ENCODE results near the gene LGI4. TPM values are rescaled to one million over a fixed set of nuclear protein-coding genes. Genes with fewer than 3 reads are reported as not detected.
"Not testable (repeated sequence)": the region's sequence is repeated elsewhere in the genome, so short reads cannot be mapped to it uniquely, and the experiment has no call there.

Gene LGI4
- polyA plus RNA-seq, 6 donors from 2014 or later = not detected

DNA sequence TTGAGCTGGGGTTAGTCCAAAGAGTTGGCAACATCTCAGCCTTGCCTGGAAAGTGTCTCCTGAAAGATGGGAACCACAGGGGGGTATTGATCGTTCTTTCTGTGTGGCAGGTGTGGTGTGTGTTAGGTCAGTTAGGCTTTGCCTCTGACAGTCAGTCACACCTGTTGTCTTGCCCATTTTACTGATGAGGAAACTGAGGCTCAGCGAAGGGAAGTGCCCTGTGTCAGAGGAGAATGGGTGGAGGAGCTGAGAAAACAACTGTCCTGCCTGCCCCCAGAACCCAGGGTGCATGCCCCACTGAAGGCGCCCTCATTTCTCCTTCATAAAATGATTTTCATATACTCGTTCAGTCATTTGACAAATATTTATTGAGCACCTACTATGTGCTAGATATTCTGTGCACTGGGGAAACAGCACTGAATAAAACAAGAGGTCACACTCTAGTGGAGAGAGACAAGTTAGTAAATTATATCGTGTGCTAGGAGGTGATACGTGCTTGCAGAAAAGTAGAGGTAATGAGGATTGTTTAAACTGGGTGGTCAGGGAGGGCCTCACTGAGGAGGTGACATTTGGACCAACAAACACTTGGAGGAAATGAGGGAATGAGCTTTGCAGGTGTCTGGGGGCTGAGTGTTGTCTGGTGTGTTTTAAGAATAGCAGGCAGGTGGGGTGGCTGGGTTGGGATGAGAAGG lies 21.3 kb upstream of the LGI4 start:
- Mint-ChIP-seq H3K27ac (peak overlapping the region in 5 of 6 donors; percentile 56 to 98 (median 75)), H3K36me3 (peaks cover 15 to 41% of the 10 kb centered on the region in 2 donors), H3K27me3 (no peaks in the 10 kb centered on the region), H3K4me1 (peaks cover 47 to 59% (median 59%) of the 10 kb centered on the region in 3 donors), H3K9me3 (peaks cover 0 to 2% (median 0%) of the 10 kb centered on the region in 7 donors), H3K4me3 (peak overlapping the region; percentile 91 to 100 (median 100))
- ATAC-seq (ENCODE audit: low read depth in 2 of 2) (no peak), DNase-seq (no peak)

DNA sequence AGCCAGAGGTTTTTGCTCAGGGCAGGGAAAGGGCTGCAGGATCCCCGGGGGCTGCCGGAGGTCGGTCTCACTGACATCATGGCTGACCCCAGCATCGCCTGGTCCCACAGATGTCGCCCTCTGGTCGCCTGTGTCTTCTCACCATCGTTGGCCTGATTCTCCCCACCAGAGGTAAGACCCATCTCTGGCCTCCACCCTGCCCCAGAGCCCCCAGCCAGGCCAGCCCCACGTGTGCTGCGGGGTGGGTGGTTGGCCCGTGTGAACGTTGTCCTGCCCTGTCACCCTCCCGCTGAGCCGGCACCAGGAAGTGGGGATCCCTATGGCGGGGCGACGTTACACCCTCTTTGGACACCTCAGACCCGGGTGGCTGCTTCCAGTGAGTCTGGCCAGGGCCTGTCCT lies 20.6 kb upstream of the LGI4 start:
- H3K27me3 Mint-ChIP-seq = no peaks in the 10 kb centered on the region
- peak overlapping the region; percentile 91 to 100 (median 100) for H3K4me3 Mint-ChIP-seq
- no peak for DNase-seq
- peaks cover 44 to 60% (median 59%) of the 10 kb centered on the region in 3 donors for H3K4me1 Mint-ChIP-seq
- peak; percentile 7 to 11 for ATAC-seq (ENCODE audit: low read depth in 2 of 2)
- peak overlapping the region in 5 of 6 donors; percentile 7 to 98 (median 97) for H3K27ac Mint-ChIP-seq
- H3K9me3 Mint-ChIP-seq = peaks cover 0 to 2% (median 0%) of the 10 kb centered on the region in 7 donors
- peaks cover 13 to 34% of the 10 kb centered on the region in 2 donors for H3K36me3 Mint-ChIP-seq

DNA sequence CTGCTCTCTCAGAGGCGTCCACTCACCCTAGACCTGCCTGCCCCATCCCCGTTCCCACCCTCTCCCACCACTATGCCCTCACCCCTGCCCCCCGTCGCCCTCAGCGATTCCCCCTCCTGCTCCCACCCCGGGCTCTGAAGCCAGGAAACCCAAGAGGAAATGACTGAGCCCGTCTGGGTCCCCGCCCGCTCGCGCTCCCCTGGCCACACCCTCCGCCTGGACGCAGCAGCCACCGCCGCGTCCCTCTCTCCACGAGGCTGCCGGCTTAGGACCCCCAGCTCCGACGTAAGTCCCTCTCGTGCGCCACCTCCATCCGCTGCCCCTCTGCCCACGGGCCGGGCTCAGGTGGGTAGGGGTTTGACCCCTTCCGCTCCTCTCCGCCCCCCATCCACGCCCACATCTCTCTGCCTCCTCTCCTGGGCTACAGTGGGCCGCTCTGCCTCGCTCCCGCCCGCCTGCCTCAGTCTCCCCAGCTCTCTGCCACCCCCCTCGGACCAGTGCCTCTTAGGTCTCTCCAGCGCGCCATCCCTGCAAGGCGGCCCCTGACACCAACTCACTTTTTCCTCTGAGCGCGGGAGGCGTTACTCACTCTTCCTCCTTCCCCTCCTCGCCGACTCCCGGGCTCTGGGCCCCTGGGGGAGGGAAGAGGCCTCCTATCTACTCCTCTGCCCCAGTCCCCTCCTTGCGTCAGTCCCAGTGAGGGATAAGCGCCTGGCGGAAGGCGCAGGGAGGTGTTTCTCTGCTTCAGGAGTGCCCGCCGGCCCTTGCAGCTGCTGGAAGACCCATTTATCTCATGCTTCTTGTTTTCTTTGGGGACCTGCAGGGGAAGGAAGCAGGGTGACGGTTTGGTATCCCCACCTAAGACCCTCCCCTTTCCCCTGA lies 19.9 kb upstream of the LGI4 start, which contains the start of gene FXYD5:
FXYD5 (plus strand) TSS at position 211 of the 882 bp plus-strand sequence. CDS start 816 bp downstream, outside the sequence.
- H3K4me1 Mint-ChIP-seq = peaks cover 43 to 61% (median 59%) of the 10 kb centered on the region in 3 donors
- H3K36me3 Mint-ChIP-seq = peaks cover 13 to 32% of the 10 kb centered on the region in 2 donors
- no peaks in the 10 kb centered on the region for H3K27me3 Mint-ChIP-seq
- ATAC-seq (ENCODE audit: low read depth in 2 of 2) (peak; percentile 65 to 74), DNase-seq (peak; percentile 55)
- peaks cover 0 to 2% (median 0%) of the 10 kb centered on the region in 7 donors for H3K9me3 Mint-ChIP-seq
- H3K4me3 Mint-ChIP-seq = peak within 1 kb of the TSS; percentile 91 to 100 (median 100)
- peak within 1 kb of the TSS; percentile 92 to 98 (median 98) for H3K27ac Mint-ChIP-seq

DNA sequence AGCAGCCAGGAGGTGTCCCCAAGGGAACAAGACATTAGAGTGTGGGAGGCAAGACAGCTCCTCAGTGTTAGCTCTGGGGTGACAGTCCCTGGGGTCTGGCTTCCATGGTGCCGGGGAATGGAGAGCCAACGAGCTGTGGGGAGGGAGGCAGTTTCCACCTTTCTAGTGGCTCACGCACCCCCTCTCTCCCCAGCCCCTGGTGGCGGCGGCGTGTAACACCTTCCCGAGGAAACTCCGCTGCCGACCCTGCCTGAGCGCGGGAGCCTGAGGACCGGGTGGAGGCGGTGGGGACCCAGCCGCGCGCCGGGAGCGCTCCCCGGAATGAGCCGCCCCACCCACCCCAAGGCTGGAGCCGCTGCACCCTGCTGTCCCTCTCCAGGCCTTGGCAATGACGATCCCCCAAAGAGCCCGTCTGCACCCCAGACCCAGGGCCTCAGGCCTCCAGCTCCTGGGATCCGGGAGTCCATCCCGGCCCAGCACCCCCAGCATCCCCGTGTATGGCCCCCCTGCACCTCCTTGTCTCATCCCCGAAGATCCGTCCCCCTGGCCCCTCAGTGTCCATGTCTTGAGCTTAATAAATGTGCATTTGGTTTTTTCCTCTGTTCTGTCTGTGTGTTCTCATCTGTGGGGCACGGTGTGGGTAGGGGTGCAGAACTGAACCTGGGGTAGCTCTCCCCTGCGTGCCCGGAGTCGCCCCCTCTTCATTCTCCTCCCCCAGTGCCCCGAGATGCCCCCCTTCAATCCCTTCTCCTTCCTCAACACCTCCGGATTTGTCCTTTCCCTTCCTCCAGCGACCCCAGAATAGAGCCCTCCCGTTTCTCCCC lies 19.1 kb upstream of the LGI4 start:
- ATAC-seq (ENCODE audit: low read depth in 2 of 2) (peak; percentile 71 to 77), DNase-seq (peak; percentile 63)
- Mint-ChIP-seq H3K4me1 (peaks cover 43 to 59% (median 58%) of the 10 kb centered on the region in 3 donors), H3K27ac (peak overlapping the region; percentile 92 to 98 (median 98)), H3K36me3 (peaks cover 8 to 31% of the 10 kb centered on the region in 2 donors), H3K9me3 (peaks cover 0 to 2% (median 0%) of the 10 kb centered on the region in 7 donors), H3K4me3 (peak overlapping the region; percentile 91 to 100 (median 100)), H3K27me3 (no peaks in the 10 kb centered on the region)

DNA sequence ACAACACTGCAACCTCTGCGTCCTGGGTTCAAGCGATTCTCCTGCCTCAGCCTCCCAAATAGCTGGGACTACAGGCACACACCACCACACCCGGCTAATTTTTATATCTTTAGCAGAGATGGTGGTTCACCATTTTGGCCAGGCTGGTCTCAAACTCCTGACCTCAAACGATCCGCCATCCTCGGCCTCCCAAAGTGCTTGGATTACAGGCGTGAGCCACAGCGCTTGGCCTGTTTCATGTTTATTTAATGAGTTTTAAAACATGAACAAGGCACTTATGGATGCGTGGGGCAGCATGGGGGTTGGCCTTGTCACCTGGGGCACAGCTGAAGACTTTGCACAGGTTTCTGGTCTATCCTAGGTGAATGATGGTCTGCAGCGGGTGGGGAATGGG lies 18.3 kb upstream of the LGI4 start:
- Mint-ChIP-seq H3K4me1 (peaks cover 39 to 56% (median 54%) of the 10 kb centered on the region in 3 donors), H3K27ac (peak overlapping the region in 4 of 6 donors; percentile 24 to 98 (median 62)), H3K4me3 (peak overlapping the region; percentile 90 to 100 (median 100)), H3K36me3 (peaks cover 2 to 23% of the 10 kb centered on the region in 2 donors)
- ATAC-seq (ENCODE audit: low read depth in 2 of 2); H3K9me3 Mint-ChIP-seq; DNase-seq; H3K27me3 Mint-ChIP-seq: not testable (repeated sequence)

DNA sequence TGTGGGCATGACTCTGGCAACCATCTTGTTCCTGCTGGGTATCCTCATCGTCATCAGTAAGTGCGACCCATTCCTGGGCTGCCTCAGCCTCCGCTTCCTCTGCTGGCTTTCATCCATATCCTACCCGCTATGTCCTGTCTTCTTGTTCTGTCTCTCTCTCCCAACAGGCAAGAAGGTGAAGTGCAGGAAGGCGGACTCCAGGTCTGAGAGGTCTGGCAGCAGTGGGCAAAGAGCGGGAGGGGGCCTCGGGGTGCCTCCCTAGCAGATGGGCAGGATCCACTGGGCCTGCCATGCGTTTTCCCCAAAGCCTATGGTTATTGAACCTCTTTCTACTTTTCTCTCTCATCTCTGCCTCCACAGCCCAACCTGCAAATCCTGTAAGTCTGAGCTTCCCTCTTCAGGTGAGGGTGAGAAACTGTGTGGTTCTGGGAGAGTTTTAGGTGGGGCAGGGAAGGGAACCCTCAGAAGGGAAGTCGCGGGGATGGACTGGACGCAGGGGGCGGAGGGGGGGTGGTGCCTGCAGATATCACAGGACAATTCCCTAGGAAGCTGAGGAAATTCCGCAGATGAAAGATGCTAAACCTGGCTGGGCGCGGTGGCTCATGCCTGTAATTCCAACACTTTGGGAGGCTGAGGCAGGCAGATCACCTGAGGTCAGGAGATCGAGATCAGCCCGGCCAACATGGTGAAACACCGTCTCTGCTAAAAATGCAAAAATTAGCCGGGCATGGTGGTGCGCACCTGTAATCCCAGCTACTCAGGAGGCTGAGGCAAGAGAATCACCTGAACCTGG lies 16.6 kb upstream of the LGI4 start:
- DNase-seq = no peak
- ATAC-seq (ENCODE audit: low read depth in 2 of 2) = no peak
- peak overlapping the region in 1 of 8 donors; percentile 78 for H3K4me3 Mint-ChIP-seq
- H3K27me3 Mint-ChIP-seq = no peaks in the 10 kb centered on the region
- peak overlapping the region in 1 of 6 donors; percentile 89 for H3K27ac Mint-ChIP-seq
- H3K36me3 Mint-ChIP-seq = peaks cover 0 to 13% of the 10 kb centered on the region in 2 donors
- no peaks in the 10 kb centered on the region for H3K9me3 Mint-ChIP-seq
- peaks cover 35 to 46% (median 44%) of the 10 kb centered on the region in 3 donors for H3K4me1 Mint-ChIP-seq

DNA sequence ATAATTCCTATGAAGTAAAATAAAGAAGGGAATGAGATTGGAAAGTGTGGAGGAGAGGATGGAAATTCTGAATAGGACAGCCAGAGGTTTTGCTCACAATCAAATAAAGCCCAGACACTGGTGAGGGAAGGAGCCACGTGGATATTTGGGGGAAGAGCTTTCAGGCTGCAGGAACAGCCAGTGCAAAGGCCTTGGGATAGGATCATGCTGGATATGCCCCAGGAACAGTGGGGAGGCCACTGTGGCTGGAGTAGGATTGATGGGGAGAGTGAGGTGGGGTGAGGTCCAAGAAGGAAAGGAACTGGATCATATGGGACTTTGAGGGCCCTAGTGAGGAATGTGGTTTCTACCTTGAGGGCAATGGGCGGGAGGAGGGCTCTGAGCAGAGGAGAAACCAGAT lies 15.6 kb upstream of the LGI4 start:
- Mint-ChIP-seq H3K4me3 (peak overlapping the region in 3 of 8 donors; percentile 40 to 78 (median 57)), H3K27me3 (no peaks in the 10 kb centered on the region), H3K36me3 (peaks cover 0 to 8% of the 10 kb centered on the region in 2 donors), H3K4me1 (peaks cover 26 to 36% (median 34%) of the 10 kb centered on the region in 3 donors), H3K27ac (peak overlapping the region in 4 of 6 donors; percentile 39 to 88 (median 70)), H3K9me3 (no peaks in the 10 kb centered on the region)
- DNase-seq (no peak), ATAC-seq (ENCODE audit: low read depth in 2 of 2) (no peak)

DNA sequence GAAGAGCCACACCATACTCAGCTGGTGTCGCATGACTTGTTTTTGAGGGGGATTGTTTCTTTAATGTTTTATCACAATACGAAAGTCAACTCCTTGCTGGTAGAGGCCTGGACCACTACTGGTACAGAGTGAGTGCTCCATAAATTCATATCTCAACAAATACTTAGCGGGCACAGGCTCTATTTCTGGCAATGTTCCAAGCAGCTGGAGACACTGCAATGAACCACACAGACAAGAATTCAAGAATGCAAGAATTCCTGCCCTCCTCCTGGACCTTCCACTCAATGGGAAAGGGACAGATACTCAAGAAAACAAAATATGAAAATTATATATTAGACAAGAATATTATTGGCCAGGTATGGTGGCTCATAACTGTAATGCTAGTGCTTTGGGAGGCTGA lies 14.6 kb upstream of the LGI4 start:
- Mint-ChIP-seq H3K36me3 (no peaks in the 10 kb centered on the region), H3K4me3 (peak overlapping the region in 1 of 8 donors; percentile 36), H3K4me1 (peaks cover 25 to 35% (median 27%) of the 10 kb centered on the region in 3 donors), H3K9me3 (no peaks in the 10 kb centered on the region), H3K27me3 (no peaks in the 10 kb centered on the region), H3K27ac (peak overlapping the region in 1 of 6 donors; percentile 18)
- no peak for ATAC-seq (ENCODE audit: low read depth in 2 of 2)
- DNase-seq = no peak

DNA sequence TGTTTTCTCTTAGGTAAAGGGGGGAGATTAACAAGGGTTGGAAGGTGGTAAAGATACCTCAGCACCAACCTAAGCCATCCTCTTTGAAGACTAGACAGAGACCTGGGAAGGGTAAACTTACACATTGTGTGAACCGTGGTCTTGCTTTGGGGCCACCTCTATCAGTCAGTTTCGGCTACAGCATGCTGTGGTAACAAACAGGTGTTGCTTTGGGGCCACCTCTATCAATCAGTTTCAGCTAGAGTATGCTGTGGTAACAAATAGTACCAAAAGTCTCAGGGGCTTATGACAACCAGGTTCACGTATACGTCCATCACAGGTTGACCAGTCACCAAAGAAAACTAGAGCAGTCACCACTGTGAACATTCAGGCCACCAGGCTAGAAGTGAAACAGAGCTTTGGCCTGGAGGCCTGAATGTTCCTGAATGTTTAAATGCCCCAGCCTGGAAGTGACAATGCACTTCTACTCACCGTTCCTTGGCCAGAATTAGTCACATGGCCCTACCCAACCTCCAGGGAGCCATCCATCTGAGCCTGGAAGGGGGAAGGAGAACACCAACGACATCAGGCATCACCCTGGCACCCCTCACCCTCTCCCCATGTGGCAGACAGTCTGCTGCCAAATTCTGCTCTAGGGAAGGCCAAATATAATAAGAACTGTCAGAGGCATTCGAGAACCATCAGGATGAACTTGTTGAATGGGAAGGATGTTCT lies 12.0 kb upstream of the LGI4 start:
- DNase-seq (no peak), ATAC-seq (ENCODE audit: low read depth in 2 of 2) (no peak)
- Mint-ChIP-seq H3K4me1 (peaks cover 21 to 31% (median 29%) of the 10 kb centered on the region in 3 donors), H3K9me3 (no peaks in the 10 kb centered on the region), H3K27me3 (no peaks in the 10 kb centered on the region), H3K27ac (no peak overlapping the region), H3K4me3 (peak overlapping the region in 1 of 8 donors; percentile 9), H3K36me3 (no peaks in the 10 kb centered on the region)

DNA sequence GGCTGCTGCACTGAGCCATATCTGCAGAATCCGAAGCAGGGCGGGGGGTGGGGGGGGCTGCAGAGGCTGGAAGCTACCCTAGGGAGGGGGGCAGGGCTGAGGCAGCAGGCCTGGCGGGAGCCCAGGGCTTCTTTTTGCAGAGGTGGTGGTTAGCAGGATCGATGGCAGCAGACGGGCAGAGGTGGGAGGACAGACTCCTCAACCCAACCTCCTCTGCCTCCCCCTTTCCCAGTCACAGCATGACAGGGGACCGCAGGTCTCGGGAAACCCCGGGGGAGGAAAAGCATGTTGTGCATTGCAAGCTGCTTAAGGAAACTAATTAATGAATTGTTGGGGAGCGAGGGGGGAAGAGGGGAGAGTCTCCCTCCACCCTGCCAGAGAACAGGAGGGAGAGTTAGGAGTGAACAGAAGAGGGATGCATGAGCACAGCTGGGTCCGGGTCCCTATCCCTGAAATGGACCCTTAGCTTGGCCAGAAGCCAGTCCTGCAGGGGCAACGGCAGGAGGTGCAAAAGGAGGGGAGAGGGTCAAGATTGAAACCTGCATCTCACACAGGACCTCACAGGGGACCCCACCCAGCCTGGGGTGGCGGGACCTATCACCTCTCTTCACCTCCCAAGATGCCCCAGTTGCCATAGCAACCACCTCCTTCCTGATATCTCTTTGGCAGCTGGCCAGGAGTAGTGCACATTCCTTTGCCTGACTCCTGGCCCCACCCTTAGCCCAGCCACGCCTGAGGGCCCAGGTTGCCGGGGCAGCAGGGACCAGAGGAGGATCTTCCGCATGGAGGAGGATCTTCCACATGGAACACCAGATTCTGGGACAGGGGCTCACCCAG lies 10.0 kb upstream of the LGI4 start:
- H3K9me3 Mint-ChIP-seq = no peaks in the 10 kb centered on the region
- no peaks in the 10 kb centered on the region for H3K36me3 Mint-ChIP-seq
- H3K4me3 Mint-ChIP-seq = peak overlapping the region in 2 of 8 donors; percentile 6 to 43
- peaks cover 27 to 43% (median 37%) of the 10 kb centered on the region in 3 donors for H3K4me1 Mint-ChIP-seq
- H3K27ac Mint-ChIP-seq = peak overlapping the region in 3 of 6 donors; percentile 33 to 63 (median 57)
- DNase-seq = no peak
- peaks cover 0 to 9% (median 8%) of the 10 kb centered on the region in 3 donors for H3K27me3 Mint-ChIP-seq
- ATAC-seq (ENCODE audit: low read depth in 2 of 2) = no peak

DNA sequence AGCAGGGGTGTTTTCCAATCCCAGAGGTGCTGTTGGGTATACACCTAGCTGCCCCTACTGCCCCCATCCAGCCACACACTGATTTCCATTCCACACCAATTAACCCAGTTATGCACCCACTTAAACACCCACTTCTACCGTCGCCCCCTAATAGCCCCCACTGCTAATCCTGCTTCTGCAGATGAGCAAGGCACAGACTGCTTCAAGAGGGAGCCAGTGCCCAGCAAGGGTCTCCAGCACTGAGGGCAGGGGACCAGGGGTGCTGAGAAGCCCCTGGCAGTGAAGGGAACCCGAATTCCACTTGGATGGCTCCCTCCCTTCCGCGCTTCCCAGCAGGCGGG lies 9.4 kb upstream of the LGI4 start:
- Mint-ChIP-seq H3K27ac (no peak overlapping the region), H3K9me3 (no peaks in the 10 kb centered on the region), H3K4me1 (peaks cover 27 to 43% (median 37%) of the 10 kb centered on the region in 3 donors), H3K36me3 (no peaks in the 10 kb centered on the region), H3K4me3 (peak overlapping the region in 5 of 8 donors; percentile 2 to 81 (median 62)), H3K27me3 (peaks cover 0 to 9% (median 8%) of the 10 kb centered on the region in 3 donors)
- DNase-seq = no peak
- ATAC-seq (ENCODE audit: low read depth in 2 of 2) = no peak

Measured in naive B cell (primary cell).